Dendritic cell treated with granulocyte-macrophage colony-stimulating factor and Interleukin-4, amounts not matched to agents 40 ng/mL and 50 ng/mL, for 4 days (primary cell): Measurements from ENCODE around the gene IL11.

ENCODE experiments used
- H3K27ac Mint-ChIP-seq: one replicate; pipeline ENCODE4 v1.8.0; 2022; ENCODE audit warnings: mild to moderate bottlenecking, mixed read lengths
- H3K27me3 Mint-ChIP-seq: one replicate; pipeline ENCODE4 v1.8.0; 2022; ENCODE audit warnings: mild to moderate bottlenecking, mixed read lengths
- H3K36me3 Mint-ChIP-seq: one replicate; pipeline ENCODE4 v1.8.0; 2022; ENCODE audit warnings: low read depth, mixed read lengths
- H3K4me1 Mint-ChIP-seq: one replicate; pipeline ENCODE4 v1.8.0; 2022; ENCODE audit warnings: low read depth, mixed read lengths
- H3K4me3 Mint-ChIP-seq: one replicate; pipeline ENCODE4 v1.8.0; 2022; ENCODE audit warnings: mild to moderate bottlenecking, moderate library complexity, mixed read lengths
- H3K9me3 Mint-ChIP-seq: one replicate; pipeline ENCODE4 v1.8.0; 2022; ENCODE audit warnings: mixed read lengths
- intact Hi-C: fragments of 100-400 bp; cut with micrococcal nuclease; formaldehyde crosslinking; loops from one replicate; pipeline ENCODE4 v1.15.0; 2022

IL11 gene

DNA sequence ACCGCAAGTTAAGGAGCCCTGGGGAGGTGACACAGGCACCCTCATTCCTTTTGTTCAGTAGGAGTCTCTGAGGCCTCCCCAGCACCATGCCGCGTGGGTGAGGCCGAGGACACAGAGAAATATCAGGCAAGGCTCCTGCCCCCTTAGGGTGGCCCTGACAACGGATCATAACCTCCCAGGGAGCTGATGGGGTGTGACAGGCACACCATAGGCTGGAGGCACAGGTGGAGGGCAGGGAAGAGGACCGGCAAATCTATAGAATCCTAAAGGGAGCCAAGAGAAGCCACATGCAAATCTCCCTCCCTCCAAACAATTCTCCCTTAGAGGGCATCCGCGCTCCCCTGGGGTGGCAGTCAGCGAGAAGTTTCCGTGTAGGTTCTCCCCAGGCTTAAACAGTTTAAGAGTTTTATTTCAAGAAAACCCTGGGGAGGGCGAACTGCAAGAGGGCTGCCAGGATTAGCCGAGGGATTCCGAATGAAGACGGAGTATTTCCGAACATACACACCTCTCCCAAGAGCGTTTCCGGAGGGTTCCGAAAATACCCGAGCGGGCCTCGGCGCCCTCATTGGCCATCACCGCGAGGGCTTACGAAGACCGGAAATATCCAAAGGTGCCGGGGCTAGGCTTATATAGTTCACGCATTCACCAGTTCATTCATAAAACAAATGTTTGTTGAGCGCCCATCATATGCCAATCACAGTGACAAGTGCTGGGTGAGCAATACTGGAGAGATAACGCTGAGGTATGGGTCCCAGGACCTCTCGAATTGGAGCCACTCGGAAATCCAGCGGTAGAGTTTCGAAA is 14.9 kb upstream of the IL11 start:
- Mint-ChIP-seq H3K27ac (peak overlapping the region; percentile 95), H3K4me3 (peak overlapping the region; percentile 91), H3K36me3 (peaks cover 46% of the 10 kb centered on the region), H3K4me1 (peaks cover 64% of the 10 kb centered on the region), H3K9me3 (no peaks in the 10 kb centered on the region), H3K27me3 (peaks cover 12% of the 10 kb centered on the region)
- intact Hi-C loops = loop anchor here (2.0 to 5.0 kb wide), 3 partner anchors 24 to 93 kb away; partner anchors contain the start of gene KMT5C

- peaks cover 38% of the 10 kb centered on the region for H3K36me3 Mint-ChIP-seq
- peak within 1 kb of the TSS; percentile 91 for H3K4me3 Mint-ChIP-seq
- H3K4me1 Mint-ChIP-seq = peaks cover 56% of the 10 kb centered on the region
Measured at GRCh38 chr19:55384131-55384919, 14.1 kb upstream of the IL11 start, which contains the start of gene TMEM238. Gene TMEM238, minus strand, starts transcription at chr19:55384292. Its CDS starts 33 bp downstream, at chr19:55384259.

GRCh38 chr19:55383279-55384130 is 13.2 kb upstream of the IL11 start:
- intact Hi-C loops = loop anchor here (2.0 kb wide), 1 partner anchor 25 kb away; no protein-coding TSS in a partner anchor
- H3K36me3 Mint-ChIP-seq = peaks cover 30% of the 10 kb centered on the region
- peaks cover 20% of the 10 kb centered on the region for H3K27me3 Mint-ChIP-seq
- H3K4me3 Mint-ChIP-seq = peak overlapping the region; percentile 81
- peak overlapping the region; percentile 59 for H3K27ac Mint-ChIP-seq
- H3K9me3 Mint-ChIP-seq = no peaks in the 10 kb centered on the region
- peaks cover 48% of the 10 kb centered on the region for H3K4me1 Mint-ChIP-seq

More at GRCh38 chr19:55384131-55384919, 14.1 kb upstream of the IL11 start, which contains the start of gene TMEM238:
- H3K27ac Mint-ChIP-seq = peak within 1 kb of the TSS; percentile 95
- H3K27me3 Mint-ChIP-seq = peaks cover 14% of the 10 kb centered on the region
- H3K9me3 Mint-ChIP-seq = no peaks in the 10 kb centered on the region
- intact Hi-C loops = loop anchor here (2.0 kb wide), 1 partner anchor 24 kb away; no protein-coding TSS in a partner anchor

DNA sequence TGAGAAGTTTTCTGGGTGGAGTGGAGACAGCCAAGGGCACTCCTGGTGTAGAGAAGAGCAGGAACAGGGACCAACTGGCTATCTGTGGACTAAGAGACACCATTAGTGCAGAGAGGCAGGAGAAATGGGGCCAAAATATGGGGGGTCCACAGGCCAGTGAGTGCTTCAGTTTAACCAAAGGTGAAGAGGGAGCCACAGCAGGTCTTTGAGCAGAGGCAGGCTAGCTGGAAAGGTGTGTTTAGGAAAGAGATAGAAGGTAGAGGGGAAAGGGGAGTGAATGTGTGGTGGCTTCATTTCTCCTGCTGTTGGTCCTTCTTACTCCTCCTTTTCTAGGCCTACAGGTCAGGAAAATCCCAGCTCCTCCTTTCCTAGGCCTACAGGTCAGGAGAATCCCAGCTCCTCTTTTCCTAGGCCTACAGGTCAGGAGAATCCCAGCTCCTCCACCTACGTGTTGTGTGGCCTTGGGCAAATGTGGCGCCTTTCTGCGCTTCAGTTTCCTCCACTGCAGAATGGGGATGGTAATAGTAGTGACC is 12.3 kb upstream of the IL11 start:
- Mint-ChIP-seq H3K4me1 (peaks cover 38% of the 10 kb centered on the region), H3K27me3 (peaks cover 30% of the 10 kb centered on the region), H3K36me3 (peaks cover 21% of the 10 kb centered on the region), H3K27ac (no peak overlapping the region), H3K4me3 (no peak overlapping the region), H3K9me3 (no peaks in the 10 kb centered on the region)
- intact Hi-C loops = no loop called here

DNA sequence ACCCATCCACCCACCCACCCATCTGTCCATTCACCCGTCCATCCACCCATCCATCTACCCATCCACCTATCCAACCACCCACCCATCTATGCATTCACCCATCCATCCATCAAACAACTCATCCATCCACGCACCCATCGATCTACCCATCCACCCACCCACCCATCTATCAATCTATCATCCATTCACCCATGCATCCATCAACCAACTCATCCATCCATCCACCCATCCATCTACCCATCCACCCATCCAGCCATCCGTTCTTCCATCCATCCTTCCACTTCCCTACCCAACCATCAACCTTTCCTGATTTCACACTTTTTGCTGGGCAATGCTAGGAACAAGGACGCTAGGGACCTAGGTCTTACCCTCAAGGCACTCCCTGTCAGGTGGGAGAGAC is 11.8 kb upstream of the IL11 start:
- Mint-ChIP-seq H3K4me3 (no peak overlapping the region), H3K4me1 (peaks cover 33% of the 10 kb centered on the region), H3K27me3 (peaks cover 34% of the 10 kb centered on the region), H3K9me3 (no peaks in the 10 kb centered on the region), H3K36me3 (peaks cover 15% of the 10 kb centered on the region), H3K27ac (no peak overlapping the region)
- intact Hi-C loops = no loop called here

DNA sequence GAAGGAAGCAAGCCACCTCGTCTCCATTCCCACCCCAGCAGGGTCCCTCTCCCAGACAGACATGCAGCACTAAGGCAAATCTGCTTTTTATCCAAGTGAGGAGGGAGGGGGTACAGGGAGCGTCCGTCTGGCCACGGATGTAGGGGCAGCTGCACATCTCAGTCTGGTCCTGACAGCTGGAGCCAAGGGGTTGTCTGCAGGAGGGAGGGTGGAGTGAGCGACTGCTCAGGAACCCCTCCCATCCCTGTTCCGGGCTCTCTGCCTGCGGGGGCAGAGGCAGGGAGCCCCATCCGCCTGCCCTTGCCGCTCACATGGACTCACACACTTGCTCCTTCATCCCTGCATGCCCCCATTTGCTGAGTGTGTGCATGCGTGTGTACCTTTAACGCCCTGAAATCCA is 8.9 kb upstream of the IL11 start:
- H3K27ac Mint-ChIP-seq = no peak overlapping the region
- peaks cover 24% of the 10 kb centered on the region for H3K4me1 Mint-ChIP-seq
- intact Hi-C loops = no loop called here
- H3K4me3 Mint-ChIP-seq = no peak overlapping the region
- H3K9me3 Mint-ChIP-seq = no peaks in the 10 kb centered on the region
- H3K36me3 Mint-ChIP-seq = no peaks in the 10 kb centered on the region
- H3K27me3 Mint-ChIP-seq = peaks cover 58% of the 10 kb centered on the region

DNA sequence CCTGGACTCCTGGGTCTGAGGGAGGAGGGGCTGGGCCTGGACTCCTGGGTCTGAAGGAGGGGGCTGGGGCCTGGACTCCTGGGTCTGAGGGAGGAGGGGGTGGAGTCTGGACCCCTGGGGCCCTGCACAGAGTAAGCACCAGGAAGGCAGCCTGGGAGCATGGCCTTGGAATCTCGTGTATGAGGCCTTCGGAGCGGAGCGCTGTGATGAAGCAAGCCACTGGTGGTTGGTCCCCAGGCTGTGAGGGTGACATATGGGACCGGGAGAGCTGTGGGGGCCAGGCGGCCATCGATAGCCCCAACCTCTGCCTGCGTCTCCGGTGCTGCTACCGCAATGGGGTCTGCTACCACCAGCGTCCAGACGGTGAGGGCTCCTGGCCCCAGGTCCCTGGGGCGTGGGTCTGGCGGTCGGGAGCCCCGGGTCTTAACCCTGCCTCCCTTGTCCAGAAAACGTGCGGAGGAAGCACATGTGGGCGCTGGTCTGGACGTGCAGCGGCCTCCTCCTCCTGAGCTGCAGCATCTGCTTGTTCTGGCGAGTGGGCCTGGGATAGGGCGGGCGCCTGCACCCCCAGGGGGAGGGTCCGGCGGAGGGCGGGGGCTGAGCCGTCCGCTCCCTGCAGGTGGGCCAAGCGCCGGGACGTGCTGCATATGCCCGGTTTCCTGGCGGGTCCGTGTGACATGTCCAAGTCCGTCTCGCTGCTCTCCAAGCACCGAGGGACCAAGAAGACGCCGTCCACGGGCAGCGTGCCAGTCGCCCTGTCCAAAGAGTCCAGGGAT is 7.3 kb upstream of the IL11 start:
- Mint-ChIP-seq H3K27ac (no peak overlapping the region), H3K36me3 (no peaks in the 10 kb centered on the region), H3K4me1 (peaks cover 14% of the 10 kb centered on the region), H3K4me3 (no peak overlapping the region), H3K9me3 (no peaks in the 10 kb centered on the region), H3K27me3 (peaks cover 73% of the 10 kb centered on the region)
- intact Hi-C loops = no loop called here

DNA sequence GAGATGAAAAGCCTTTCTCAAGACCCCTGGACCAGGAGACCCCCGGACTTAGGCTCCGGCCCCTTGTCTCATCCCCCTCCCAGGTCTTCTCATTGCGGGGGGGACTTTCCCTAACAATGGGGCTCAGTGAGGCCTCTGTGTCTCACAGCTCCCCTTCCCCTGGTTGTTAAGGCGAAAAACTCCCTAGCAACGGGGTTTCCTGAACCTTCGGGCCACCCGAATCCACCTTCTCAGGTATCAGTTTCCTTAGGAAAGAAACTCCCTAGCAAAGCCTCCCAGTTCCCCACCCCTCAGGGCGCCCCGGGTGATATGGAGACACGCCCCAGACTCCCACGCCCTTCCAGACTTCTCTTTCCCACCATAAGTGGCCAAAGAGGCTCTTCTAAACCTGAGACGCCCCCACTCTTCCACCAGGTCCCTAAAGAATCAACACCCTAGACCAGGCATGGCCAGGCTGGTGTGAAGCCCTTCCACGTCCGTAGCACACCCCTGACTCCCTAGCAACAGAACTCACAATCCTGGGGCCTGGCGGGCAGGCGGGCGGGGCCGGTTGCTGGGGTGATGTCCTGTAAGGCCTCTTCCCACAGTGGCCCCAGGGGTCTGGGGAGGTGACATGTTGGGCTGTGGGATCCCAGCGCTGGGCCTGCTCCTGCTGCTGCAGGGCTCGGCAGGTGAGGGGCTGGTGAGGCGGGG is 6.1 kb upstream of the IL11 start, which contains the start of gene TMEM190:
Gene TMEM190, plus strand, starts transcription at position 586 of the 693 bp plus-strand sequence. Its CDS starts 28 bp downstream, at position 614.
- H3K36me3 Mint-ChIP-seq = no peaks in the 10 kb centered on the region
- intact Hi-C loops = no loop called here

GRCh38 chr19:55373993-55374757 is 3.9 kb upstream of the IL11 start:
- Mint-ChIP-seq H3K4me3 (no peak overlapping the region), H3K27ac (no peak overlapping the region), H3K4me1 (peaks cover 14% of the 10 kb centered on the region), H3K27me3 (peaks cover 86% of the 10 kb centered on the region), H3K36me3 (no peaks in the 10 kb centered on the region), H3K9me3 (no peaks in the 10 kb centered on the region)
- intact Hi-C loops = no loop called here

More for the DNA sequence above, 6.1 kb upstream of the IL11 start, which contains the start of gene TMEM190:
- Mint-ChIP-seq H3K27ac (no peak within 1 kb of the TSS), H3K4me1 (peaks cover 8% of the 10 kb centered on the region), H3K9me3 (no peaks in the 10 kb centered on the region), H3K27me3 (peaks cover 73% of the 10 kb centered on the region), H3K4me3 (no peak within 1 kb of the TSS)

DNA sequence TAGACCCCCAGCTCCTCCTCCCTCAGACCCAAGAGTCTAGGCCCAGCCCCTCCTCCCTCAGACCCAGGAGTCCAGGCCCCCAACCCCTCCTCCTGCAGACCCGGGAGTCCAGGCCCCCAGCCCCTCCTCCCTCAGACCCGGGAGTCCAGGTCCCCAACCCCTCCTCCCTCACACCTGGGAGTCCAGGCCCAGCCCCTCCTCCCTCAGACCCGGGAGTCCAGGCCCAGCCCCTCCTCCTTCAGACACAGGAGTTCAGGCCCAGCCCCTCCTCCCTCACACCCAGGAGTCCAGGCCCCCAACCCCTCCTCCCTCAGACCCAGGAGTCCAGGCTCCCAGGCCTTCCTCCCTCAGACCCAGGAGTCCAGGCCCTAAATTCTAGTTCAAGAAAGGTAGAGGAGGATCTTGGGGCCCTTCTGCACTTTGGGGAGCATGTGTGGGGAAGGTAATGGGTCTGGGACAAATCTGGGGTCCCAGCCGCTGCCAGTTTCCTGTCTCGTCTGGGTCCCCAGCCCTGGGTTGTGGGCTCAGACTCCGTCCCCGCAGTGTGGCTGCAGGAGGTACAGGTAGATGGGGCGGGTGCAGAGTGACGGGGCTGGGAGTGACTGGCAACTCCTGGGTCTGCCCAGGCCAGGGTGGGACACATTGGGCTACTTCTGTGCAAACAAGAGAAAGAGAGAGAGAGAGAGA is 3.2 kb upstream of the IL11 start:
- no peak overlapping the region for H3K27ac Mint-ChIP-seq
- no peaks in the 10 kb centered on the region for H3K36me3 Mint-ChIP-seq
- H3K4me1 Mint-ChIP-seq = peaks cover 19% of the 10 kb centered on the region
- H3K4me3 Mint-ChIP-seq = no peak overlapping the region
- no peaks in the 10 kb centered on the region for H3K9me3 Mint-ChIP-seq
- intact Hi-C loops = no loop called here
- H3K27me3 Mint-ChIP-seq = peaks cover 86% of the 10 kb centered on the region

DNA sequence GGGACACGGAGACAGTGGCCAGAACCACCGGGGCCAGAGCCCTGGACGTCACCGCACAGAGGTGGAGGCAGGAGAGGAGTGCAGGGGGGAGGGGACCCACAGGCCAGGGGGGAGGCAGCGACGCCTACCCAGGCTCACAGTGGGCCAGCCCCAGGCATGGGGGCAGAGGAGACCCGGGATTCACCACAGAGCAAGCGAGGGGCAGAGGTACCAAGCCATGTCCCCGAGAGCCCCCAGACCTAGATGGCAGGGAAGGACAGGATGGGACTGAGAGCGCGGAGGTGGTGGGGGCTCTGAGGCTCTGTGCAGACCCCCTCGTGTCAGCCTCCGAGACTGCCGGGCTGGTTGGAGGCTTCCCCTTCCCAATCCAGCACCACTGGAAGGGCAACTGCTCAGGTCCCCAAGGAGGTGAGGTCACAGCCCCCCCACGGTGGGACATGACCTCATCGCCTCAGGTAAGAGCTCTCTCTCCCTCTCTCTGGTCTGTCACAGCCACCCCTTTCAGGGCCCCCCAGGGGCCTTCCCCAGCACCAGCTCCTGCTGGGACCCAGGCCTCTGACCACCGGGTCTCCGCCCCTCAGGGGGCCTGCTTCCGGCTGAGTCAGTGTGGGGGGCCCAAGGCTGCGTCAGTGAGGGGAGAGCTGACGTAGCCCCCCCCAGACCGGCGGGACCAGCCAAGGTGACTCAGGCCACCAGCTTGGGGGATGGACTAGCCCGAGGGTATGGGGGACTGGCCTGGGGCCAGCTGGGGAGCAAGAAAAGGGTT is 2.2 kb upstream of the IL11 start:
- Mint-ChIP-seq H3K27ac (no peak overlapping the region), H3K27me3 (peaks cover 86% of the 10 kb centered on the region), H3K4me3 (no peak overlapping the region), H3K36me3 (no peaks in the 10 kb centered on the region), H3K9me3 (no peaks in the 10 kb centered on the region), H3K4me1 (peaks cover 19% of the 10 kb centered on the region)
- intact Hi-C loops = no loop called here
